GM18502 (cell line): Measurements from ENCODE around the gene RETSAT.

Source experiments
- ATAC-seq: cut with Tn5 transposase; IDR thresholded peaks from one replicate; pipeline ENCODE4 v1.9.1; 2021; ENCODE audit warnings: mild to moderate bottlenecking; ENCODE audit not compliant: unreplicated experiment, poor library complexity

RETSAT gene

GRCh38 chr2:85312404-85312803, 41.9 kb downstream of the RETSAT start:
- ATAC-seq: no peak

DNA sequence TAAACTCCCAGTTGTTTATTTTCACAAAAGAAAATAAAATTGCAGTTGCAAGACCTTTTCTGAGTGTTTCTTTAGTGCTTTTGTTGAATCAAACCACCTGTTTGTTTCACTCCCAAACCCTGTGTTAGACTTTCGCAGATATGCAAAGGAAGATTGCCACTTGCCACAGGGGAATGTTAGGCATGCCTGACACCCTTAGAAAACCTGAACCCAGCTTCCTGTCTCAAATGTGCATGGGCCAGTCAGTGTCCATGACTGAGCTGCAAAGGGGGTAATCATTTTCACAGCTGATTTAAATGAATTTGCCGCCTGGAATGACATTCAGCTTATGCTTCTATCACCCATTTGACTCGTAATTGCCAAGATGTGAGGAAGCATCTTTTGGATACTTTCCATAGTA, 44.0 kb downstream of the RETSAT start:
- no peak for ATAC-seq

GRCh38 chr2:85309699-85310321, 44.5 kb downstream of the RETSAT start:
- ATAC-seq: no peak

- no peak for ATAC-seq
Measured at GRCh38 chr2:85308896-85309555, 45.3 kb downstream of the RETSAT start.

DNA sequence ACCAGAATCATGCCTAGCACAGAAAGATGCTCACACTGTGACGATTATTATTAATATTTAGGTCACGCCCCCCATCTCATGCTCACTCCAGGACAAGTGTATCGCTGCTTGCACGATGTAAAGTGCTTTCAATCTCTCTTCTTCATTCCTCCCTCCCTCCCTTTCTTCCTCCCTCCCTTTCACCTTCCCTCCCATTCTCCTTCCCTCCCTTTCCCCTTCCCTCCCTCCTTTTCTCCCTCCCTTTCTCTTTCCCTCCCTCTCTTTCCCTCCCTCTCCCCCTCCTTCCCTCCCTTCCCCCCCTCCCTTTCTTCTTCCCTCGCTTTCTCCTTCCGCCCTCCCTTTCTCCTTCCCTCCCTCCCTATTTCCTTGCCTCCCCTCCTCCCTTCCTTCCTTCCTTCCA, 46.1 kb downstream of the RETSAT start:
- ATAC-seq: no peak

GRCh38 chr2:85307527-85307897, 46.8 kb downstream of the RETSAT start:
- ATAC-seq: no peak

- no peak for ATAC-seq
Measured at GRCh38 chr2:85303780-85304531, 50.4 kb downstream of the RETSAT start.

DNA sequence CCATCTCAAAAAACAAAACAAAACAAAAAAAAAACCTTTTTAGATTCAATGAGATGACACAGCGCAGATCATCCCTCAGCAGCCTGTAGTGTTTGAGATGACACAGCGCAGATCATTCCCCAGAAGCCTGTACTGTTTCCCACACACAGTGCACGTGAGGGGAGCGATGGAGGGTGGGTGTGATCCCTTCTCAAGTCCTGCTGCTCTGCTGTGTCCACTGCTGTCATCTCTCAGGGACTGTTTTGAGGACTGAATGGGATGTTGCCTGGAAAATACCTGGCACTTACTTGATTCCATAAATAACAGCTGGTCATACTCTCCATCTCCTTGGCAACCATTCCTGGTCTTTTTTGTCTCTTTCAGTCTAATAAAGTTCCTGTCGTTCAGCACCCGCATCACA, 52.2 kb downstream of the RETSAT start:
- ATAC-seq: no peak
